Liver (tissue), 9 donors: ENCODE data around the gene ZNF687. TPM values are rescaled to one million over a fixed set of nuclear protein-coding genes. Genes with fewer than 3 reads are reported as not detected.

Source experiments
- DNase-seq: peaks from one replicate; pipeline ENCODE4 v3.0.0-alpha.2; 2017; ENCODE audit warnings: low spot score
- H3K27ac ChIP-seq, 2 donors: one replicate each; pipeline ENCODE4 v1.7.0; 2013; ENCODE audit warnings: inconsistent platforms in 2 of 2, low read length in 2 of 2, control low read depth in 1 of 2, low read depth in 1 of 2, mild to moderate bottlenecking in 1 of 2
- H3K27me3 ChIP-seq, 4 donors: one replicate each; pipeline versions ENCODE4 v1.6.1 to v1.7.0; 2013; ENCODE audit warnings: low read length in 3 of 4, inconsistent platforms in 1 of 4, mild to moderate bottlenecking in 1 of 4, moderate library complexity in 1 of 4; ENCODE audit not compliant: control insufficient read depth in 4 of 4, insufficient read depth in 4 of 4
- H3K36me3 ChIP-seq, 4 donors: one replicate each; pipeline versions ENCODE4 v1.6.1 to v1.7.0; 2013; ENCODE audit warnings: low read length in 3 of 4, mild to moderate bottlenecking in 3 of 4, low read depth in 1 of 4, moderate library complexity in 1 of 4; ENCODE audit not compliant: control insufficient read depth in 4 of 4, insufficient read depth in 3 of 4
- H3K4me1 ChIP-seq, 4 donors: one replicate each; pipeline versions ENCODE4 v1.6.1 to v1.7.0; 2013; ENCODE audit warnings: low read length in 3 of 4, mild to moderate bottlenecking in 3 of 4, moderate library complexity in 1 of 4; ENCODE audit not compliant: control insufficient read depth in 4 of 4, insufficient read depth in 4 of 4
- H3K4me3 ChIP-seq, 3 donors: one replicate each; pipeline versions ENCODE4 v1.6.1 to v1.7.0; 2013; ENCODE audit warnings: low read length in 3 of 3, control low read depth in 1 of 3, low read depth in 1 of 3, mild to moderate bottlenecking in 1 of 3
- H3K9ac ChIP-seq, 2 donors: one replicate each; pipeline ENCODE4 v1.7.0; 2013; ENCODE audit warnings: low read length in 2 of 2, mild to moderate bottlenecking in 2 of 2, moderate library complexity in 2 of 2, control low read depth in 1 of 2, low read depth in 1 of 2
- H3K9me3 ChIP-seq, 4 donors: one replicate each; pipeline versions ENCODE4 v1.6.1 to v1.7.0; 2013; ENCODE audit warnings: low read length in 3 of 4; ENCODE audit not compliant: control insufficient read depth in 4 of 4
- ATF3 ChIP-seq: IDR thresholded peaks from 2 replicates; pipeline ENCODE4 v1.6.1; 2016; ENCODE audit warnings: antibody characterized with exemption
- EGR1 ChIP-seq, 2 donors: IDR thresholded peaks; 2 replicates each; pipeline ENCODE4 v1.6.1; 2016 to 2018; ENCODE audit warnings: antibody characterized with exemption in 2 of 2, low read depth in 2 of 2
- FOXA1 ChIP-seq: IDR thresholded peaks from 2 replicates; pipeline ENCODE4 v1.6.1; 2016; ENCODE audit warnings: antibody characterized with exemption
- FOXA2 ChIP-seq: IDR thresholded peaks from 2 replicates; pipeline ENCODE4 v1.6.1; 2016; ENCODE audit warnings: antibody characterized with exemption
- GABPA ChIP-seq, 2 donors: IDR thresholded peaks in 1 of 2; conservative IDR thresholded peaks in 1 of 2; 2 replicates each; pipeline ENCODE4 v1.6.1; 2016; ENCODE audit warnings: antibody characterized with exemption in 2 of 2, mild to moderate bottlenecking in 1 of 2, moderate library complexity in 1 of 2
- HNF4A ChIP-seq, 2 donors: conservative IDR thresholded peaks; 2 replicates each; pipeline ENCODE4 v1.6.1; 2016; ENCODE audit warnings: antibody characterized with exemption in 2 of 2, mild to moderate bottlenecking in 2 of 2
- HNF4G ChIP-seq: IDR thresholded peaks from 2 replicates; pipeline ENCODE4 v1.6.1; 2016; ENCODE audit warnings: antibody characterized with exemption
- JUND ChIP-seq, 2 donors: IDR thresholded peaks; 2 replicates each; pipeline ENCODE4 v1.6.1; 2016; ENCODE audit warnings: antibody characterized with exemption in 2 of 2
- NR2F2 ChIP-seq: IDR thresholded peaks from 2 replicates; pipeline ENCODE4 v1.6.1; 2016; ENCODE audit warnings: antibody characterized with exemption
- RAD21 ChIP-seq, 2 donors: IDR thresholded peaks; 2 replicates each; pipeline ENCODE4 v1.6.1; 2016; ENCODE audit warnings: antibody characterized with exemption in 2 of 2, mild to moderate bottlenecking in 2 of 2
- REST ChIP-seq: IDR thresholded peaks from 2 replicates; pipeline ENCODE4 v1.6.1; 2016; ENCODE audit warnings: antibody characterized with exemption, mild to moderate bottlenecking
- SP1 ChIP-seq: IDR thresholded peaks from 2 replicates; pipeline ENCODE4 v1.6.1; 2018; ENCODE audit warnings: antibody characterized with exemption, mild to moderate bottlenecking
- TAF1 ChIP-seq: conservative IDR thresholded peaks from 2 replicates; pipeline ENCODE4 v1.6.1; 2016; ENCODE audit warnings: antibody characterized with exemption, mild to moderate bottlenecking
- YY1 ChIP-seq: IDR thresholded peaks from 2 replicates; pipeline ENCODE4 v1.6.1; 2016; ENCODE audit warnings: antibody characterized with exemption, mild to moderate bottlenecking
- ZBTB33 ChIP-seq: IDR thresholded peaks from 2 replicates; pipeline ENCODE4 v1.6.1; 2016; ENCODE audit warnings: antibody characterized with exemption
- WGBS: extraction: QIAGEN DNeasy Blood & Tissue Kit; methylation state at CpG from one replicate; pipeline ENCODE4 v1.1.7; 2013; 5-methylcytosine and 5-hydroxymethylcytosine counted together
- polyA plus RNA-seq, 2 donors: library from polyadenylated mRNA; stranded (reverse) in 1 of 2; unstranded in 1 of 2; fragments of 200-250 nt in 1 of 2; fragments of >200 nt in 1 of 2; fragmentation: Nextera tagmentation in 1 of 2; extraction: Ambion mirVana in 1 of 2; gene quantifications; one replicate each; pipeline versions ENCODE4 v1.2.1 to v1.2.3, GENCODE V29; 2013 to 2015
- total RNA-seq, 2 donors: library from RNA; depleted of rRNA; stranded (reverse); fragments of >200 nt; gene quantifications; one replicate each; pipeline ENCODE4 v1.2.3, GENCODE V29; 2014
- TF ChIP-seq, protein P1 (sequence below): fragments of 150-350 bp; IDR thresholded peaks from 2 replicates; pipeline ENCODE4 v1.5.1; 2017; ENCODE audit warnings: improper control_type of control experiment, low read depth, low read length; ENCODE audit not compliant: missing input control
- TF ChIP-seq, protein P2 (sequence below): IDR thresholded peaks from 2 replicates; pipeline ENCODE4 v1.6.1; 2016; ENCODE audit warnings: antibody characterized with exemption
- donor health status: healthy.
- donor health status: healthy.
- donor health status: healthy.
- donor health status: healthy.
- donor health status: healthy.

The ZNF687 gene
- total and polyA plus RNA-seq, 4 donors: 2.7 to 9.7 (median 7.9) TPM

- TF ChIP-seq, protein P1, sequence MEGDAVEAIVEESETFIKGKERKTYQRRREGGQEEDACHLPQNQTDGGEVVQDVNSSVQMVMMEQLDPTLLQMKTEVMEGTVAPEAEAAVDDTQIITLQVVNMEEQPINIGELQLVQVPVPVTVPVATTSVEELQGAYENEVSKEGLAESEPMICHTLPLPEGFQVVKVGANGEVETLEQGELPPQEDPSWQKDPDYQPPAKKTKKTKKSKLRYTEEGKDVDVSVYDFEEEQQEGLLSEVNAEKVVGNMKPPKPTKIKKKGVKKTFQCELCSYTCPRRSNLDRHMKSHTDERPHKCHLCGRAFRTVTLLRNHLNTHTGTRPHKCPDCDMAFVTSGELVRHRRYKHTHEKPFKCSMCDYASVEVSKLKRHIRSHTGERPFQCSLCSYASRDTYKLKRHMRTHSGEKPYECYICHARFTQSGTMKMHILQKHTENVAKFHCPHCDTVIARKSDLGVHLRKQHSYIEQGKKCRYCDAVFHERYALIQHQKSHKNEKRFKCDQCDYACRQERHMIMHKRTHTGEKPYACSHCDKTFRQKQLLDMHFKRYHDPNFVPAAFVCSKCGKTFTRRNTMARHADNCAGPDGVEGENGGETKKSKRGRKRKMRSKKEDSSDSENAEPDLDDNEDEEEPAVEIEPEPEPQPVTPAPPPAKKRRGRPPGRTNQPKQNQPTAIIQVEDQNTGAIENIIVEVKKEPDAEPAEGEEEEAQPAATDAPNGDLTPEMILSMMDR: no peak
Observed at GRCh38 chr1:151288502-151288901, 6.4 kb downstream of the ZNF687 start (continued).

DNA sequence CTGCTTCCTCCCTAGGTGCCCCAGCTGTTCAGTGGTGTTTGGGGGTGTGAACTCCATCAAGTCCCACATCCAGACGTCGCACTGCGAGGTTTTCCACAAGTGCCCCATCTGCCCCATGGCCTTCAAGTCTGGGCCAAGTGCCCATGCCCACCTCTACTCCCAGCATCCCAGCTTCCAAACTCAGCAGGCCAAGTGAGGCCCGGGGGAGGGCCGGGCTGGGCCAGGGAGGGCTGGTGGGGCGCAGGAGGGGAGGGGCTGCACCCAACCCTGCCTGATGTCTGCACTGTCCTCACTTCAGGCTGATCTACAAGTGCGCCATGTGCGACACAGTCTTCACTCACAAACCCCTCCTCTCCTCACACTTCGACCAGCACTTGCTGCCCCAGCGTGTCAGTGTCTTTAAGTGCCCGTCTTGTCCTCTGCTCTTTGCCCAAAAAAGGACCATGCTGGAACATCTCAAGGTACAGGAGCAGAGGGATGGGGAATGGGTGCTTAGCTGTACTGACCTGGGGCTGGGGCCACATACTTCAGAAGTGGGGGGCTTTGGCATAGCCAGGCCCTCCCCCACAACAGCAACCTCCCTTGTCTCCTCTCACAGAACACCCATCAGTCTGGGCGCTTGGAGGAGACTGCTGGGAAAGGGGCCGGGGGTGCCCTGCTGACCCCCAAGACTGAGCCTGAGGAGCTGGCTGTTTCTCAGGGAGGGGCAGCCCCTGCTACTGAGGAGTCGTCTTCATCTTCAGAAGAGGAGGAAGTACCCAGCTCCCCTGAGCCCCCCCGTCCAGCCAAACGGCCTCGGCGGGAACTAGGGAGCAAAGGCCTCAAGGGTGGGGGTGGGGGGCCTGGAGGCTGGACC lies 7.2 kb downstream of the ZNF687 start:
- 82% methylated on average over 18 of the region's 18 CpGs for WGBS
- Histone ChIP-seq H3K27me3 (no peaks in the 10 kb centered on the region), H3K27ac (no peak overlapping the region), H3K4me1 (no peaks in the 10 kb centered on the region), H3K4me3 (no peak overlapping the region), H3K36me3 (peaks cover 28 to 78% (median 44%) of the 10 kb centered on the region in 4 donors), H3K9me3 (no peaks in the 10 kb centered on the region), H3K9ac (no peak overlapping the region)
- no peak for TF ChIP-seq EGR1 (IDR thresholded peaks at IDR 0.05; ENCODE audit: low read depth in 2 of 2)
- no peak for TF ChIP-seq YY1
- no peak for TF ChIP-seq JUND (IDR thresholded peaks at IDR 0.05)
- no peak for TF ChIP-seq HNF4G
- no peak for TF ChIP-seq FOXA2
- TF ChIP-seq SP1: no peak
- TF ChIP-seq ATF3: no peak
- no peak for TF ChIP-seq TAF1
- TF ChIP-seq GABPA (IDR thresholded peaks at IDR 0.05 in 1 of 2, conservative IDR thresholded peaks at IDR 0.05 in 1 of 2): no peak
- no peak for TF ChIP-seq RAD21 (IDR thresholded peaks at IDR 0.05)
- no peak for DNase-seq

DNA sequence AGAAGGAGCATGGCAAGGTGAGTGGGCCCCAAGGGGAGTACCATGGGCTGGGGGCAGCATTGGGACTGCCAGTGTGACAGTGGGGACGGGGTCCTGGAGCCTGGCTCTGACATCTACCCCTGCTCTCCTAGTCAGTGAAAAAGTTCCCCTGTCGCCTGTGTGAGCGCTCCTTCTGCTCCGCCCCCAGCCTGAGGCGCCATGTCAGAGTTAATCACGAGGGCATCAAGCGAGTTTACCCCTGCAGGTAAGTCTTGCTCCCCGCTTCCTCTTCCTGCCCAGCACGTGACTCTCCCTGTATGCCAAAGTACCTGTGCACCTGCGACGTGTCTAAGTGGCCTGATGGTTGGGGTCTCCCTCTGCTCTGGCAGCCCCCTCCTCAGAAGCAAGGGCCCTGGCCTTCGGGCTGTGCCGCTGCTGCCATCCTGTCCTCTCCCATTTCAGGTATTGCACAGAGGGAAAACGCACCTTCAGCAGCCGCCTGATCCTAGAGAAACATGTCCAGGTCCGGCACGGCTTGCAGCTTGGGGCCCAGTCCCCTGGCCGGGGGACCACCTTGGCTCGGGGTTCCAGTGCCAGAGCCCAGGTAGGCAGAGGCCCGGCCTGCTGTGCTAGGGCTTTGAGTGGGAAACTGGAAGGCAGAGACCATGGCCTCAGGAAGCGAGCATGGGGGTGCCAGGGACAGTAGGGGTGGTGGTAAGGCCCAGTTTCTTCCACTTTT lies 8.1 kb downstream of the ZNF687 start:
- no peak overlapping the region for H3K4me3 ChIP-seq
- no peak for TF ChIP-seq YY1
- TF ChIP-seq RAD21 (IDR thresholded peaks at IDR 0.05): no peak
- TF ChIP-seq HNF4A (conservative IDR thresholded peaks at IDR 0.05): no peak
- no peak for TF ChIP-seq FOXA2
- TF ChIP-seq, protein P1: no peak
- no peak for TF ChIP-seq ZBTB33
- no peak for TF ChIP-seq NR2F2
- TF ChIP-seq SP1: no peak
- TF ChIP-seq, protein P2, sequence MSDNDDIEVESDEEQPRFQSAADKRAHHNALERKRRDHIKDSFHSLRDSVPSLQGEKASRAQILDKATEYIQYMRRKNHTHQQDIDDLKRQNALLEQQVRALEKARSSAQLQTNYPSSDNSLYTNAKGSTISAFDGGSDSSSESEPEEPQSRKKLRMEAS: no peak
- TF ChIP-seq REST: no peak
- TF ChIP-seq FOXA1: no peak
- no peak for TF ChIP-seq EGR1 (IDR thresholded peaks at IDR 0.05; ENCODE audit: low read depth in 2 of 2)
- no peak for TF ChIP-seq JUND (IDR thresholded peaks at IDR 0.05)
- no peak for TF ChIP-seq HNF4G
- TF ChIP-seq TAF1: no peak
- WGBS: 92% methylated on average over 21 of the region's 21 CpGs

More for the DNA sequence above, 8.1 kb downstream of the ZNF687 start:
- no peaks in the 10 kb centered on the region for H3K4me1 ChIP-seq
- no peak overlapping the region for H3K27ac ChIP-seq
- H3K36me3 ChIP-seq: peaks cover 29 to 86% (median 52%) of the 10 kb centered on the region in 4 donors
- no peaks in the 10 kb centered on the region for H3K27me3 ChIP-seq
- H3K9ac ChIP-seq: no peak overlapping the region
- no peak for DNase-seq
- no peaks in the 10 kb centered on the region for H3K9me3 ChIP-seq
